Nephron progenitor cell (in vitro differentiated cells): Measurements from ENCODE around the gene STK39.
A peak's percentile ranks its signal among the peaks of the same experiment; 100 is the strongest.

Experiments used
- DNase-seq: peaks from one replicate; pipeline ENCODE4 v3.0.0; 2021
- H3K27ac Mint-ChIP-seq: 2 replicates; pipeline ENCODE4 v1.8.0; 2021; ENCODE audit warnings: mild to moderate bottlenecking, moderate library complexity, mixed read lengths
- H3K27me3 Mint-ChIP-seq: 2 replicates; pipeline ENCODE4 v1.8.0; 2021; ENCODE audit warnings: mild to moderate bottlenecking, low read depth, mixed read lengths; ENCODE audit not compliant: poor library complexity
- H3K36me3 Mint-ChIP-seq: 2 replicates; pipeline ENCODE4 v1.8.0; 2021; ENCODE audit warnings: low read depth, mixed read lengths
- H3K4me1 Mint-ChIP-seq: 2 replicates; pipeline ENCODE4 v1.8.0; 2021; ENCODE audit warnings: mixed read lengths
- H3K4me3 Mint-ChIP-seq: 2 replicates; pipeline ENCODE4 v1.8.0; 2021; ENCODE audit warnings: mild to moderate bottlenecking, moderate library complexity, mixed read lengths
- H3K9me3 Mint-ChIP-seq: 2 replicates; pipeline ENCODE4 v1.8.0; 2021; ENCODE audit warnings: mild to moderate bottlenecking, moderate library complexity, mixed read lengths
- CTCF ChIP-seq: fragments of 200-600 bp; sonication (generic); IDR thresholded peaks from 2 replicates; pipeline ENCODE4 v1.5.0; 2021; ENCODE audit warnings: antibody characterized with exemption

STK39 gene

GRCh38 chr2:167957662-167958061, 289.7 kb downstream of the STK39 start:
- no peak for TF ChIP-seq CTCF
- Mint-ChIP-seq H3K9me3 (no peaks in the 10 kb centered on the region), H3K36me3 (peaks cover 4% of the 10 kb centered on the region), H3K4me1 (peaks cover 48% of the 10 kb centered on the region), H3K27me3 (no peaks in the 10 kb centered on the region), H3K4me3 (no peak overlapping the region), H3K27ac (no peak overlapping the region)
- DNase-seq: no peak

- TF ChIP-seq CTCF: no peak
- no peaks in the 10 kb centered on the region for H3K9me3 Mint-ChIP-seq
- H3K4me1 Mint-ChIP-seq: peaks cover 31% of the 10 kb centered on the region
- H3K36me3 Mint-ChIP-seq: peaks cover 9% of the 10 kb centered on the region
- H3K4me3 Mint-ChIP-seq: peak overlapping the region; percentile 48
- no peaks in the 10 kb centered on the region for H3K27me3 Mint-ChIP-seq
- peak overlapping the region; percentile 69 for H3K27ac Mint-ChIP-seq
- DNase-seq: no peak
These were observed 292.0 kb downstream of the STK39 start for GRCh38 chr2:167955264-167955906.

- TF ChIP-seq CTCF: no peak
These were observed 292.9 kb downstream of the STK39 start for GRCh38 chr2:167954495-167954894.

DNA sequence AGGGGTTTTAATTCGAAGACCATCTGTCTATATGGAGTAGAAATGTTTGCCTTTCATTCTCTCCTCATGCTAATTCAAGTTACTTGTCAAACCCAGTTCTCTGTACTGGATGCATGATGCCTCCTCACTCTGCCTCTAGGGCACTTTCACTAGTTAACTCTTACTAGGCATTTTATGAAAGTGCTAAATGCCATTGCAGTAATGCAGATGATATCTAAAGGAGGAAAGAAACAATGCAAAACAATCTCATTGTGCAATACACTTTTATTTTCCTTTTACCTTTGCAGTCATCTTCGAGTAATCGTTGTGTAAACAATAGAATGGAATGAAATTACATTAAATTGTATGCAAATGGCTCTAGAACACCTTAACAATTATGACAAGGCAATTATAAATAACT, 293.6 kb downstream of the STK39 start:
- DNase-seq: no peak
- H3K4me3 Mint-ChIP-seq: no peak overlapping the region
- no peaks in the 10 kb centered on the region for H3K9me3 Mint-ChIP-seq
- H3K27me3 Mint-ChIP-seq: no peaks in the 10 kb centered on the region
- peaks cover 13% of the 10 kb centered on the region for H3K36me3 Mint-ChIP-seq
- no peak for TF ChIP-seq CTCF
- peaks cover 23% of the 10 kb centered on the region for H3K4me1 Mint-ChIP-seq
- no peak overlapping the region for H3K27ac Mint-ChIP-seq

More at GRCh38 chr2:167954495-167954894, 292.9 kb downstream of the STK39 start:
- DNase-seq: no peak
- no peak overlapping the region for H3K27ac Mint-ChIP-seq
- peaks cover 9% of the 10 kb centered on the region for H3K36me3 Mint-ChIP-seq
- H3K9me3 Mint-ChIP-seq: no peaks in the 10 kb centered on the region
- H3K4me3 Mint-ChIP-seq: no peak overlapping the region
- H3K4me1 Mint-ChIP-seq: peaks cover 23% of the 10 kb centered on the region
- H3K27me3 Mint-ChIP-seq: no peaks in the 10 kb centered on the region

- peaks cover 18% of the 10 kb centered on the region for H3K36me3 Mint-ChIP-seq
- H3K27ac Mint-ChIP-seq: no peak overlapping the region
These were observed 296.8 kb downstream of the STK39 start for GRCh38 chr2:167950571-167950970.

More at GRCh38 chr2:167950571-167950970, 296.8 kb downstream of the STK39 start:
- no peak for DNase-seq
- H3K4me3 Mint-ChIP-seq: no peak overlapping the region
- peaks cover 24% of the 10 kb centered on the region for H3K4me1 Mint-ChIP-seq
- H3K9me3 Mint-ChIP-seq: no peaks in the 10 kb centered on the region
- H3K27me3 Mint-ChIP-seq: no peaks in the 10 kb centered on the region
- no peak for TF ChIP-seq CTCF
